ENCODE data around the gene ABHD12.

ABHD12 gene

GRCh38 chr20:25290646-25291431 is 99.8 kb downstream of the ABHD12 start:
- H3K4me1 ChIP-seq (ENCODE audit: control insufficient read depth in 1 of 2, insufficient read depth in 2 of 2, low read length in 2 of 2) = peaks cover 0 to 11% of the 10 kb centered on the region in 2 donors
- H3K27me3 ChIP-seq (ENCODE audit: low read depth, low read length) = no peaks in the 10 kb centered on the region
- H3K9me3 ChIP-seq (ENCODE audit: control insufficient read depth in 1 of 2, low read length in 2 of 2) = no peaks in the 10 kb centered on the region
- H3K36me3 ChIP-seq (ENCODE audit: control insufficient read depth in 1 of 2, insufficient read depth in 2 of 2, low read length in 2 of 2) = peaks cover 17 to 70% of the 10 kb centered on the region in 2 donors
- no peak overlapping the region for H3K4me3 ChIP-seq (ENCODE audit: low read depth in 1 of 2, low read length in 2 of 2)
- no peak overlapping the region for H3K27ac ChIP-seq (ENCODE audit: low read length)

GRCh38 chr20:25289886-25290597 is 100.6 kb downstream of the ABHD12 start:
- Histone ChIP-seq H3K27ac (ENCODE audit: low read length) (no peak overlapping the region), H3K27me3 (ENCODE audit: low read depth, low read length) (no peaks in the 10 kb centered on the region), H3K9me3 (ENCODE audit: control insufficient read depth in 1 of 2, low read length in 2 of 2) (no peaks in the 10 kb centered on the region), H3K4me1 (ENCODE audit: control insufficient read depth in 1 of 2, insufficient read depth in 2 of 2, low read length in 2 of 2) (peaks cover 0 to 3% of the 10 kb centered on the region in 2 donors), H3K36me3 (ENCODE audit: control insufficient read depth in 1 of 2, insufficient read depth in 2 of 2, low read length in 2 of 2) (peaks cover 24 to 76% of the 10 kb centered on the region in 2 donors), H3K4me3 (ENCODE audit: low read depth in 1 of 2, low read length in 2 of 2) (no peak overlapping the region)

- Histone ChIP-seq H3K27ac (ENCODE audit: low read length) (no peak overlapping the region), H3K4me1 (ENCODE audit: control insufficient read depth in 1 of 2, insufficient read depth in 2 of 2, low read length in 2 of 2) (no peaks in the 10 kb centered on the region), H3K36me3 (ENCODE audit: control insufficient read depth in 1 of 2, insufficient read depth in 2 of 2, low read length in 2 of 2) (peaks cover 38 to 90% of the 10 kb centered on the region in 2 donors), H3K27me3 (ENCODE audit: low read depth, low read length) (no peaks in the 10 kb centered on the region), H3K4me3 (ENCODE audit: low read depth in 1 of 2, low read length in 2 of 2) (no peak overlapping the region), H3K9me3 (ENCODE audit: control insufficient read depth in 1 of 2, low read length in 2 of 2) (no peaks in the 10 kb centered on the region)
Observed at GRCh38 chr20:25288291-25289181, 102.1 kb downstream of the ABHD12 start.

- peaks cover 40 to 95% of the 10 kb centered on the region in 2 donors for H3K36me3 ChIP-seq (ENCODE audit: control insufficient read depth in 1 of 2, insufficient read depth in 2 of 2, low read length in 2 of 2)
- H3K9me3 ChIP-seq (ENCODE audit: control insufficient read depth in 1 of 2, low read length in 2 of 2) = no peaks in the 10 kb centered on the region
- no peaks in the 10 kb centered on the region for H3K4me1 ChIP-seq (ENCODE audit: control insufficient read depth in 1 of 2, insufficient read depth in 2 of 2, low read length in 2 of 2)
- no peak overlapping the region for H3K27ac ChIP-seq (ENCODE audit: low read length)
- no peaks in the 10 kb centered on the region for H3K27me3 ChIP-seq (ENCODE audit: low read depth, low read length)
- no peak overlapping the region for H3K4me3 ChIP-seq (ENCODE audit: low read depth in 1 of 2, low read length in 2 of 2)
Observed at GRCh38 chr20:25287631-25288290, 102.9 kb downstream of the ABHD12 start.

- Histone ChIP-seq H3K36me3 (ENCODE audit: control insufficient read depth in 1 of 2, insufficient read depth in 2 of 2, low read length in 2 of 2) (peaks cover 40 to 95% of the 10 kb centered on the region in 2 donors), H3K4me3 (ENCODE audit: low read depth in 1 of 2, low read length in 2 of 2) (no peak overlapping the region), H3K27ac (ENCODE audit: low read length) (no peak overlapping the region), H3K27me3 (ENCODE audit: low read depth, low read length) (no peaks in the 10 kb centered on the region), H3K9me3 (ENCODE audit: control insufficient read depth in 1 of 2, low read length in 2 of 2) (no peaks in the 10 kb centered on the region), H3K4me1 (ENCODE audit: control insufficient read depth in 1 of 2, insufficient read depth in 2 of 2, low read length in 2 of 2) (no peaks in the 10 kb centered on the region)
Observed at GRCh38 chr20:25286917-25287316, 103.7 kb downstream of the ABHD12 start.

GRCh38 chr20:25285856-25286798 is 104.5 kb downstream of the ABHD12 start:
- no peak overlapping the region for H3K4me3 ChIP-seq (ENCODE audit: low read depth in 1 of 2, low read length in 2 of 2)
- no peaks in the 10 kb centered on the region for H3K4me1 ChIP-seq (ENCODE audit: control insufficient read depth in 1 of 2, insufficient read depth in 2 of 2, low read length in 2 of 2)
- peaks cover 42 to 94% of the 10 kb centered on the region in 2 donors for H3K36me3 ChIP-seq (ENCODE audit: control insufficient read depth in 1 of 2, insufficient read depth in 2 of 2, low read length in 2 of 2)
- no peak overlapping the region for H3K27ac ChIP-seq (ENCODE audit: low read length)
- H3K9me3 ChIP-seq (ENCODE audit: control insufficient read depth in 1 of 2, low read length in 2 of 2) = no peaks in the 10 kb centered on the region
- H3K27me3 ChIP-seq (ENCODE audit: low read depth, low read length) = no peaks in the 10 kb centered on the region

GRCh38 chr20:25285091-25285647 is 105.5 kb downstream of the ABHD12 start:
- no peaks in the 10 kb centered on the region for H3K27me3 ChIP-seq (ENCODE audit: low read depth, low read length)
- no peaks in the 10 kb centered on the region for H3K9me3 ChIP-seq (ENCODE audit: control insufficient read depth in 1 of 2, low read length in 2 of 2)
- peaks cover 51 to 94% of the 10 kb centered on the region in 2 donors for H3K36me3 ChIP-seq (ENCODE audit: control insufficient read depth in 1 of 2, insufficient read depth in 2 of 2, low read length in 2 of 2)
- H3K27ac ChIP-seq (ENCODE audit: low read length) = no peak overlapping the region
- peaks cover 0 to 3% of the 10 kb centered on the region in 2 donors for H3K4me1 ChIP-seq (ENCODE audit: control insufficient read depth in 1 of 2, insufficient read depth in 2 of 2, low read length in 2 of 2)
- H3K4me3 ChIP-seq (ENCODE audit: low read depth in 1 of 2, low read length in 2 of 2) = no peak overlapping the region

- Histone ChIP-seq H3K27ac (ENCODE audit: low read length) (no peak overlapping the region), H3K36me3 (ENCODE audit: control insufficient read depth in 1 of 2, insufficient read depth in 2 of 2, low read length in 2 of 2) (peaks cover 48 to 96% of the 10 kb centered on the region in 2 donors), H3K4me3 (ENCODE audit: low read depth in 1 of 2, low read length in 2 of 2) (no peak overlapping the region), H3K9me3 (ENCODE audit: control insufficient read depth in 1 of 2, low read length in 2 of 2) (no peaks in the 10 kb centered on the region), H3K4me1 (ENCODE audit: control insufficient read depth in 1 of 2, insufficient read depth in 2 of 2, low read length in 2 of 2) (peaks cover 0 to 4% of the 10 kb centered on the region in 2 donors), H3K27me3 (ENCODE audit: low read depth, low read length) (no peaks in the 10 kb centered on the region)
Observed at GRCh38 chr20:25284131-25284601, 106.5 kb downstream of the ABHD12 start.

GRCh38 chr20:25283221-25283951 is 107.2 kb downstream of the ABHD12 start:
- no peaks in the 10 kb centered on the region for H3K9me3 ChIP-seq (ENCODE audit: control insufficient read depth in 1 of 2, low read length in 2 of 2)
- H3K4me3 ChIP-seq (ENCODE audit: low read depth in 1 of 2, low read length in 2 of 2) = no peak overlapping the region
- H3K27ac ChIP-seq (ENCODE audit: low read length) = no peak overlapping the region
- no peaks in the 10 kb centered on the region for H3K27me3 ChIP-seq (ENCODE audit: low read depth, low read length)
- peaks cover 0 to 4% of the 10 kb centered on the region in 2 donors for H3K4me1 ChIP-seq (ENCODE audit: control insufficient read depth in 1 of 2, insufficient read depth in 2 of 2, low read length in 2 of 2)
- H3K36me3 ChIP-seq (ENCODE audit: control insufficient read depth in 1 of 2, insufficient read depth in 2 of 2, low read length in 2 of 2) = peaks cover 41 to 96% of the 10 kb centered on the region in 2 donors
